H54 (cell line): ENCODE results near the gene GTSE1.

Source experiments
- DNase-seq: peaks from one replicate; pipeline ENCODE4 v3.0.0; 2011; ENCODE audit warnings: low spot score, mixed read lengths; ENCODE audit not compliant: insufficient read length
- FAIRE-seq: peaks from 3 replicates; lab custom pipeline; 2011; peaks lifted over from hg19 to GRCh38; lab: Jason Lieb, UNC
- POLR2A ChIP-seq: IDR thresholded peaks from 2 replicates; pipeline ENCODE4 v1.6.1; 2011; ENCODE audit warnings: low read depth, mild to moderate bottlenecking, low read length

The GTSE1 gene

GRCh38 chr22:46379066-46379930 lies 82.6 kb downstream of the GTSE1 start:
- FAIRE-seq, result no peak

DNA sequence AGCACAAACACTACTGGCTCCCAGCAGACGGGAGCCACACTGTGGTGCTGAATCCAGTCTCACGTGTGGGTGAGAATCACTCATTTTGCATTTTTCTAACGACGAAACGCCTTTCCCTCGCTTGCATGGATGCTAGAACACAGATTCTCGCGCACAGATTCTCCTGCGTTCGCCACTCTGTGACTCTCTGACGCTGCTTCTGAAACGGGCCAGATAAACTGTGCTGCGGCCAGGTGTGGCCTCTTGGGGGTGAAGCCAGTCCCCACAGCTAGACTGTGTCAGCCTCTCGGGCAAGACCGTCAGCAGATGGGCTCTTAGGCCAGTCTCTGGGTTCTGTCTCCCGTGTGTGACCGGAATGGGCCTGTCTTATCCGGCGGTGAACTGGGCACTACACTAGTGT lies 83.4 kb downstream of the GTSE1 start:
- no peak for TF ChIP-seq POLR2A
- no peak for FAIRE-seq
- no peak for DNase-seq

More at GRCh38 chr22:46379066-46379930, 82.6 kb downstream of the GTSE1 start:
- TF ChIP-seq POLR2A, result no peak
- no peak for DNase-seq
